Smooth muscle cell (in vitro differentiated cells): ENCODE measurements around the gene UBALD1. TPM values are rescaled to one million over a fixed set of nuclear protein-coding genes. Genes with fewer than 3 reads are reported as not detected.

Experiments used
- DNase-seq: peaks from one replicate; lab custom pipeline; 2025; ENCODE audit not compliant: unreplicated experiment; lab: John Stamatoyannopoulos, UW
- H2AFZ ChIP-seq: fragments of 200-600 bp; sonication (generic); 2 replicates; pipeline ENCODE4 v1.6.0; 2016; ENCODE audit warnings: antibody characterized with exemption, low read depth, mild to moderate bottlenecking
- H3F3A ChIP-seq: fragments of 200-600 bp; sonication (generic); 2 replicates; pipeline ENCODE4 v1.6.0; 2017; ENCODE audit warnings: antibody characterized with exemption, low read depth
- H3K27ac ChIP-seq: fragments of 200-600 bp; sonication (generic); 2 replicates; pipeline ENCODE4 v1.5.1; 2016; ENCODE audit warnings: low read depth, mild to moderate bottlenecking
- H3K27me3 ChIP-seq: fragments of 200-600 bp; sonication (generic); 2 replicates; pipeline ENCODE4 v1.6.1; 2016; ENCODE audit warnings: low read depth, mild to moderate bottlenecking
- H3K36me3 ChIP-seq: fragments of 200-600 bp; sonication (generic); 2 replicates; pipeline ENCODE4 v1.5.1; 2016; ENCODE audit warnings: low read depth
- H3K4me1 ChIP-seq: fragments of 200-600 bp; sonication (generic); 2 replicates; pipeline ENCODE4 v1.5.1; 2016; ENCODE audit warnings: low read depth
- H3K4me2 ChIP-seq: fragments of 200-600 bp; sonication (generic); 2 replicates; pipeline ENCODE4 v1.6.0; 2016; ENCODE audit warnings: mild to moderate bottlenecking
- H3K4me3 ChIP-seq: fragments of 200-600 bp; sonication (generic); 2 replicates; pipeline ENCODE4 v1.5.1; 2016; ENCODE audit warnings: mild to moderate bottlenecking
- H3K79me2 ChIP-seq: fragments of 200-600 bp; sonication (generic); 2 replicates; pipeline ENCODE4 v1.6.0; 2016; ENCODE audit warnings: low read depth, mild to moderate bottlenecking
- H3K9ac ChIP-seq: fragments of 200-600 bp; sonication (generic); 2 replicates; pipeline ENCODE4 v1.6.0; 2016; ENCODE audit warnings: low read depth
- H3K9me3 ChIP-seq: fragments of 200-600 bp; sonication (generic); replicated peaks from 2 replicates; pipeline ENCODE4 v1.5.1; 2016; ENCODE audit warnings: low read depth
- H4K20me1 ChIP-seq: fragments of 200-600 bp; sonication (generic); 2 replicates; pipeline ENCODE4 v1.6.0; 2016; ENCODE audit warnings: low read depth
- CTCF ChIP-seq: fragments of 200-600 bp; sonication (generic); IDR thresholded peaks from 2 replicates; pipeline ENCODE4 v1.5.1; 2017; ENCODE audit warnings: borderline replicate concordance, mild to moderate bottlenecking, antibody characterized with exemption; ENCODE audit not compliant: insufficient read depth, poor library complexity, severe bottlenecking
- WGBS: methylation state at CpG from one replicate; pipeline ENCODE4 v1.1.7; 2016; ENCODE audit warnings: low lambda C conversion rate; 5-methylcytosine and 5-hydroxymethylcytosine counted together
- polyA plus RNA-seq: library from polyadenylated mRNA; unstranded; fragments of >200 nt; fragmentation: Nextera tagmentation; extraction: Ambion mirVana; gene quantifications from 2 replicates; pipeline ENCODE4 v1.2.1, GENCODE V29; 2016
- total RNA-seq: library from RNA; depleted of rRNA; stranded (reverse); fragments of >200 nt; gene quantifications from 2 replicates; pipeline ENCODE4 v1.2.3, GENCODE V29; 2014

The UBALD1 gene
- total and polyA plus RNA-seq, 2 experiments from 2014 or later, result 3.6 to 13.6 TPM

- no peaks in the 10 kb centered on the region for H3K9me3 ChIP-seq
- H3F3A ChIP-seq, result no peaks in the 10 kb centered on the region
- H3K79me2 ChIP-seq, result peaks cover 97% of the 10 kb centered on the region
- H3K4me3 ChIP-seq, result no peak overlapping the region
- no peak for TF ChIP-seq CTCF
- H3K27ac ChIP-seq, result no peak overlapping the region
- no peak overlapping the region for H3K4me2 ChIP-seq
- DNase-seq, result no peak
- no peak overlapping the region for H3K9ac ChIP-seq
- peaks cover 95% of the 10 kb centered on the region for H4K20me1 ChIP-seq
- H2AFZ ChIP-seq, result no peak overlapping the region
- H3K27me3 ChIP-seq, result no peaks in the 10 kb centered on the region
- WGBS, result 83% methylated on average over 1 of the region's 1 CpG
- H3K4me1 ChIP-seq, result no peaks in the 10 kb centered on the region
- no peaks in the 10 kb centered on the region for H3K36me3 ChIP-seq
Measured at GRCh38 chr16:4631444-4631843, 16.8 kb upstream of the UBALD1 start.

- no peaks in the 10 kb centered on the region for H3F3A ChIP-seq
- H3K36me3 ChIP-seq, result no peaks in the 10 kb centered on the region
- peaks cover 83% of the 10 kb centered on the region for H3K79me2 ChIP-seq
- no peak for DNase-seq
- no peak for TF ChIP-seq CTCF
- H3K4me1 ChIP-seq, result peaks cover 6% of the 10 kb centered on the region
- no peak overlapping the region for H3K27ac ChIP-seq
- no peak overlapping the region for H3K4me2 ChIP-seq
- WGBS, result 92% methylated on average over 9 of the region's 9 CpGs
- H3K4me3 ChIP-seq, result no peak overlapping the region
- no peaks in the 10 kb centered on the region for H3K27me3 ChIP-seq
- peaks cover 74% of the 10 kb centered on the region for H4K20me1 ChIP-seq
- no peak overlapping the region for H2AFZ ChIP-seq
- H3K9ac ChIP-seq, result no peak overlapping the region
- H3K9me3 ChIP-seq, result no peaks in the 10 kb centered on the region
Measured at GRCh38 chr16:4628283-4628682, 13.6 kb upstream of the UBALD1 start.

- DNase-seq, result no peak
- peaks cover 65% of the 10 kb centered on the region for H3K79me2 ChIP-seq
- TF ChIP-seq CTCF, result no peak
- 78% methylated on average over 6 of the region's 6 CpGs for WGBS
- no peaks in the 10 kb centered on the region for H3F3A ChIP-seq
- H3K36me3 ChIP-seq, result no peaks in the 10 kb centered on the region
- H3K4me3 ChIP-seq, result peak overlapping the region; percentile 97
- no peaks in the 10 kb centered on the region for H3K27me3 ChIP-seq
- H3K9ac ChIP-seq, result peak overlapping the region; percentile 97
- H4K20me1 ChIP-seq, result peaks cover 57% of the 10 kb centered on the region
- peaks cover 6% of the 10 kb centered on the region for H3K4me1 ChIP-seq
- peak overlapping the region; percentile 87 for H3K4me2 ChIP-seq
- H3K27ac ChIP-seq, result peak overlapping the region; percentile 81
- no peak overlapping the region for H2AFZ ChIP-seq
- no peaks in the 10 kb centered on the region for H3K9me3 ChIP-seq
Measured at GRCh38 chr16:4626396-4626795, 11.7 kb upstream of the UBALD1 start.

GRCh38 chr16:4625560-4626159 is 11.0 kb upstream of the UBALD1 start:
- Histone ChIP-seq H3K4me3 (peak overlapping the region; percentile 97), H3F3A (no peaks in the 10 kb centered on the region), H4K20me1 (peaks cover 49% of the 10 kb centered on the region), H3K27me3 (no peaks in the 10 kb centered on the region), H3K36me3 (no peaks in the 10 kb centered on the region), H3K4me1 (peaks cover 6% of the 10 kb centered on the region), H3K4me2 (peak overlapping the region; percentile 87), H3K27ac (peak overlapping the region; percentile 81), H2AFZ (peak overlapping the region; percentile 64), H3K9me3 (no peaks in the 10 kb centered on the region), H3K79me2 (peaks cover 58% of the 10 kb centered on the region), H3K9ac (peak overlapping the region; percentile 97)
- WGBS, result 16% methylated on average over 11 of the region's 11 CpGs
- no peak for DNase-seq
- TF ChIP-seq CTCF, result no peak
